HFFc6 (cell line): ENCODE results near the gene DDX52. TPM values are rescaled to one million over a fixed set of nuclear protein-coding genes. Genes with fewer than 3 reads are reported as not detected.

ENCODE experiments used
- DNase-seq: peaks from one replicate; pipeline ENCODE4 v3.0.0-alpha.2; 2018
- H3K27ac Mint-ChIP-seq: 2 replicates; pipeline ENCODE4 v1.8.0; 2020; ENCODE audit warnings: mild to moderate bottlenecking, mixed read lengths
- H3K27me3 Mint-ChIP-seq: 2 replicates; pipeline ENCODE4 v1.8.0; 2021; ENCODE audit warnings: mild to moderate bottlenecking, moderate library complexity, mixed read lengths; ENCODE audit not compliant: insufficient read depth
- H3K36me3 Mint-ChIP-seq: 2 replicates; pipeline ENCODE4 v1.8.0; 2021; ENCODE audit warnings: low read depth, mixed read lengths
- H3K4me1 Mint-ChIP-seq: 2 replicates; pipeline ENCODE4 v1.8.0; 2020; ENCODE audit warnings: low read depth, mixed read lengths
- H3K4me3 Mint-ChIP-seq: 2 replicates; pipeline ENCODE4 v1.8.0; 2020; ENCODE audit warnings: mild to moderate bottlenecking, moderate library complexity, mixed read lengths
- H3K9me3 Mint-ChIP-seq: 2 replicates; pipeline ENCODE4 v1.8.0; 2020; ENCODE audit warnings: mild to moderate bottlenecking, mixed read lengths
- CTCF ChIP-seq: fragments of 200-600 bp; sonication (generic); IDR thresholded peaks from 2 replicates; pipeline ENCODE4 v1.5.0; 2021; ENCODE audit warnings: antibody characterized with exemption, mild to moderate bottlenecking
- total RNA-seq, 6 experiments: library from RNA; stranded (reverse); fragmentation: NEBNext Ultra II Directional; extraction: Animal tissue kit (Norgen Biotek cat#: 25700); gene quantifications; 2 replicates in 1 of 6; 3 replicates in 5 of 6; pipeline ENCODE4 v1.2.3, GENCODE V29; 2021

DDX52 gene
- total RNA-seq, 6 experiments from 2014 or later: 22.4 to 29.8 (median 26.8) TPM

GRCh38 chr17:37609170-37610040 lies 33.8 kb downstream of the DDX52 start, which contains the start of gene SYNRG:
Gene SYNRG (minus strand): TSS chr17:37609418. CDS start chr17:37609355, 63 bp downstream.
- H3K9me3 Mint-ChIP-seq: no peaks in the 10 kb centered on the region
- no peaks in the 10 kb centered on the region for H3K27me3 Mint-ChIP-seq

GRCh38 chr17:37608351-37609169 lies 34.7 kb downstream of the DDX52 start:
- Mint-ChIP-seq H3K4me3 (peak overlapping the region; percentile 97), H3K27me3 (no peaks in the 10 kb centered on the region)

More at GRCh38 chr17:37609170-37610040, 33.8 kb downstream of the DDX52 start, which contains the start of gene SYNRG:
- TF ChIP-seq CTCF: peak; percentile 66
- peak within 1 kb of the TSS; percentile 97 for H3K4me3 Mint-ChIP-seq
- H3K27ac Mint-ChIP-seq: peak within 1 kb of the TSS; percentile 96
- peaks cover 15% of the 10 kb centered on the region for H3K36me3 Mint-ChIP-seq
- DNase-seq: peak; percentile 96
- peaks cover 56% of the 10 kb centered on the region for H3K4me1 Mint-ChIP-seq

GRCh38 chr17:37607637-37608331 lies 35.5 kb downstream of the DDX52 start:
- no peaks in the 10 kb centered on the region for H3K9me3 Mint-ChIP-seq
- H3K4me1 Mint-ChIP-seq: peaks cover 54% of the 10 kb centered on the region
- peaks cover 9% of the 10 kb centered on the region for H3K36me3 Mint-ChIP-seq
- H3K27ac Mint-ChIP-seq: peak overlapping the region; percentile 96
- TF ChIP-seq CTCF: no peak
- DNase-seq: no peak
- peak overlapping the region; percentile 97 for H3K4me3 Mint-ChIP-seq
- H3K27me3 Mint-ChIP-seq: no peaks in the 10 kb centered on the region

More at GRCh38 chr17:37608351-37609169, 34.7 kb downstream of the DDX52 start:
- no peaks in the 10 kb centered on the region for H3K9me3 Mint-ChIP-seq
- peaks cover 52% of the 10 kb centered on the region for H3K4me1 Mint-ChIP-seq
- peaks cover 12% of the 10 kb centered on the region for H3K36me3 Mint-ChIP-seq
- no peak for TF ChIP-seq CTCF
- H3K27ac Mint-ChIP-seq: peak overlapping the region; percentile 96
- peak; percentile 9 for DNase-seq

- no peaks in the 10 kb centered on the region for H3K9me3 Mint-ChIP-seq
- H3K4me1 Mint-ChIP-seq: peaks cover 58% of the 10 kb centered on the region
- DNase-seq: peak; percentile 62
- no peak for TF ChIP-seq CTCF
- H3K4me3 Mint-ChIP-seq: peak overlapping the region; percentile 97
- H3K36me3 Mint-ChIP-seq: peaks cover 14% of the 10 kb centered on the region
- H3K27me3 Mint-ChIP-seq: peaks cover 1% of the 10 kb centered on the region; the same call in 1 of the 2 replicates
- H3K27ac Mint-ChIP-seq: peak overlapping the region; percentile 73
Observed at GRCh38 chr17:37605813-37606505, 37.3 kb downstream of the DDX52 start.
